A375 (cell line): Measurements from ENCODE around the gene ASCL5. TPM values are rescaled to one million over a fixed set of nuclear protein-coding genes. Genes with fewer than 3 reads are reported as not detected.

Experiments
- total RNA-seq: library from RNA; depleted of rRNA; stranded (reverse); fragments of >200 nt; shearing (Covaris generic); gene quantifications from 2 replicates; pipeline ENCODE4 v1.2.3, GENCODE V29; 2014; rRNA removed

The ASCL5 gene, protein sequence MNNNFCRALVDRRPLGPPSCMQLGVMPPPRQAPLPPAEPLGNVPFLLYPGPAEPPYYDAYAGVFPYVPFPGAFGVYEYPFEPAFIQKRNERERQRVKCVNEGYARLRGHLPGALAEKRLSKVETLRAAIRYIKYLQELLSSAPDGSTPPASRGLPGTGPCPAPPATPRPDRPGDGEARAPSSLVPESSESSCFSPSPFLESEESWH
- not detected in 2 replicates for total RNA-seq

DNA sequence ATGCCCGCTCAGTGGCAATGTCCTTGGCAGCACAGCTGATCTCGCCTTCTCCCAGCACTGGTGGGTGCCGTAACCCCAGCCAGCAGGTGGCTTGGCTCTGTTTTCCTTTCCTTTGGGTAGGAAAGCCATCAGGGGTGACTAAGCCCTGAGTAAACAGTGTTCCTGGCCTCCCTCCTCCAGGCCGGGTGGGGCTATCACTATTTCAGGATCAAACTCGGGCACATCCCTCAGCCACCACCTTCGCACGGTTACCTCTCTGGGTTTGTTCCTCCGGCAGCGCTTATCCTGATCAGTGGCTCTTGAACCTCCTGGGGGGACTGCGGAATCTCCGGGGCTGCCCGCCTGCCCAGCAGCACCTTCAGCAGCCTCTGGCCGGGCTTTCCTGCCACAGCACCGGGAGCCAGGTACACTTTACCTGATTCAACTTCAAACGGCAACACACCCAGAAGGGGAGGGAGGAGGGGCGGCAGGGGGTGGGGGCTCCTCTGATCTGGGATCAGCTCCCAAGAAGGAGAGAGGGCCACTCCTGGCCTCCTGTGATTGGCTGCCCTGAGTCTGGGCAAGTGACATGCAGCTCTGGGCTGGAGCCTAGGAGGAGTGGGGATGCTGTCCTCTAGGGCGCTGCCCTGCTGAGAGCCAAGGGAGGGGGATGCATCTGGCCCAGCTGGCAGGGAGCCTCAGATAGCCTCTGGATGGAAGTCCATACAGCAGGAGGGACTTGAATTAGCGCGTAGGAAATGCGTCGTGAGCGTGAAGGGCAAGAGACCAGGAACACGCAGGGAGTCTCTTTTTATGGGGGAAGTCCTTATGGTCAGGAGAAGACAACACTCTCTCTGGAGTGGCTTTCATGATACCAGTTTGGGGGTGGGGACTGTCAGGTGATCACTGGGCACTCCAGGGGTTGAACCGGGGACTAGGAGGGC, at the start of gene ASCL5:
TSS of gene ASCL5 (minus strand) at position 353 of the 923 bp plus-strand sequence. CDS start 11,812 bp downstream, outside the sequence.

DNA sequence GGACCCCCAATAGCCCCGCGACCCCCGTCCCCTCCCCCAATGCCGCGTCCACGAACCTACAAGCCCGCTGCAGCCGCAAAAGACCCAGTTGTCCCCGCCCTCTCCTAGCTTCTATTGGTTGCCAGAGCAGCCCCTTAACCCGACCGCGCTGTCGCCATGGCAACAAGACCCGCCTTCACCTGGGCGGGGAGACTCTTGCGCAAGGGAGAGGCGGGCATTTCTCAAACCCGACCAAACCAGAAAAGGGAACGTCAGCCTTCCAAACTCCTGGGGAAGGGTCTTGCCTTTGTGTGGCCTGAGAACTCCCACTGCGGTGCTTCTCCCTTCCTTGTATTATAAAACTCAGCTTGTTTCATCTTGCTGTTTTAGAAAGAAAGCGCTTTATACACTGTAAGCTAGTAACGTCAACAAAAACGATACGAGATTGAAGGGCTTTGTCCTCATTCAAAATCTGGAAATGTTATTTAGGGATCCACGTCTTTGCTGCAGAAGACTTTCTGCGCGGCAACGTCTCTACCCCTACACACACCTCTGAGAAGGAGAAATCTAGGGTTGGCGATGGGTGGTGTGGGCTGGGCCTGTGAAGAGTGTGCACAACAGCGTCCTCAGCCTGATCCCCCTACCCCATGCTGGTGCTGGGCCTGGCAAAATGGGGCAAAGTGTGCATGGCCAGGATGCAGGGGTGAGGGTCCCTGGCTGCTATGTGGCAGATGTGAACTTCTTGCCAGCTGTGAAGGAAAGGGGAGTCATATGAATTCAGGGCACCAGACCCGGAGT, 27.6 kb upstream of the ASCL5 start, which contains the start of gene TMEM9:
TSS of gene TMEM9 (minus strand) at position 86 of the 777 bp plus-strand sequence. CDS start 551 bp downstream, outside the sequence.

DNA sequence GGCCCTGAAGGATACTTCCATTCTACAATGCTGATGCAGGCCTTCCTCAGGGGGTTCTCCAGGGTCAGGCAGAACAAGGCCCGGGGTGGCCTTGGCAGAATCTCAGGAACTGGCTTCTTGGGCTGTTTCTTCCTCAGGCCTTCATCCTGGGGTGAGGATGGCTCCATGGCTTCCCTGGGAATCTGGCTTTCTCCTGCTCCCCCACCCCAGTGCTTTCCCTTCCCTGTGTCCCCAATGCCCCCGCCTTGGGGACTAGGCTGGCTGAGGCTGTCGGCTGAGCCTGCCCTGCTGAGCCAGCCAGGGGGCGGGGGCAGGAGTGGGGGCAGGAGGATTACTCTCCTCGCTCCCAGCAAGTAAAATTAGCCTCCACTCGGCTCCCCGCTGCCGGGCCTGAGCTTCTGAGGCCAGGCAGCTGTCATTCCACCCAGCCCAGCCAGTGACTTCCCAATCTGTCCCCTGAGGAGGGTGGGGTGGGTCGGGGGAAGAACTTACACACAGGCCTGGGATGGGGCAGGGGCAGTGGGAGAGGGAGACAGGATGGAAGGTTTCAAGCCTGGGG, 14.7 kb downstream of the ASCL5 start, which contains the start of gene CACNA1S:
TSS of gene CACNA1S (minus strand) at position 254 of the 559 bp plus-strand sequence. CDS start at position 167, 87 bp downstream.

Other genes with a start within 250 kb of the ASCL5 start
- 19.5 and 21.9 TPM in 2 replicates for gene INAVA, start 232.3 kb downstream of the ASCL5 start, total RNA-seq
- gene KIF21B, start 103.5 kb downstream of the ASCL5 start, total RNA-seq, result 19.9 and 20.8 TPM in 2 replicates
- 0.03 and 0.08 TPM in 2 replicates for gene CACNA1S, start 14.8 kb downstream of the ASCL5 start, total RNA-seq
- gene TMEM9, start 27.3 kb upstream of the ASCL5 start, total RNA-seq, result 106 and 111 TPM in 2 replicates
- 0.32 and 0.49 TPM in 2 replicates for gene IGFN1, start 63.6 kb upstream of the ASCL5 start, total RNA-seq
- gene PKP1, start 156.3 kb upstream of the ASCL5 start, total RNA-seq, result not detected in 2 replicates